Measurements from ENCODE around the gene SEMA4D. TPM values are rescaled to one million over a fixed set of nuclear protein-coding genes. Genes with fewer than 3 reads are reported as not detected.

Gene SEMA4D
- total RNA-seq, 2 donors from 2014 or later = 42.8 to 51.0 TPM

- Mint-ChIP-seq H3K9me3 (no peaks in the 10 kb centered on the region), H3K27me3 (ENCODE audit: insufficient read depth) (no peaks in the 10 kb centered on the region), H3K36me3 (ENCODE audit: low read depth) (peaks cover 86% of the 10 kb centered on the region), H3K4me1 (no peaks in the 10 kb centered on the region), H3K27ac (no peak overlapping the region), H3K4me3 (no peak overlapping the region)
- Histone ChIP-seq H3K27ac (ENCODE audit: low read depth, low read length) (no peak overlapping the region), H3K36me3 (ENCODE audit: control insufficient read depth, insufficient read depth, low read length) (peaks cover 73% of the 10 kb centered on the region), H3K27me3 (ENCODE audit: control insufficient read depth, insufficient read depth, low read length, poor library complexity, severe bottlenecking) (no peaks in the 10 kb centered on the region), H3K4me3 (ENCODE audit: low read length) (no peak overlapping the region), H3K9ac (ENCODE audit: extremely low read depth, low read length, poor library complexity, severe bottlenecking) (no peak overlapping the region), H3K9me3 (ENCODE audit: control insufficient read depth, low read length) (no peaks in the 10 kb centered on the region), H3K4me1 (ENCODE audit: control insufficient read depth, insufficient read depth, low read length) (no peaks in the 10 kb centered on the region)
- no peak for DNase-seq
- WGBS, 2 experiments (ENCODE audit: insufficient coverage in 1 of 2, insufficient read length in 1 of 2) = 91 to 93% methylated on average over 5 to 6 of the region's 6 CpGs
- TF ChIP-seq CTCF (conservative IDR thresholded peaks at IDR 0.05) = no peak
Measured at GRCh38 chr9:89349607-89350006, 148.3 kb downstream of the SEMA4D start.

GRCh38 chr9:89347651-89348050, 150.3 kb downstream of the SEMA4D start:
- no peaks in the 10 kb centered on the region for H3K4me1 ChIP-seq (ENCODE audit: control insufficient read depth, insufficient read depth, low read length)
- Mint-ChIP-seq H3K4me1 (no peaks in the 10 kb centered on the region), H3K27ac (no peak overlapping the region), H3K9me3 (no peaks in the 10 kb centered on the region), H3K36me3 (ENCODE audit: low read depth) (peaks cover 88% of the 10 kb centered on the region), H3K27me3 (ENCODE audit: insufficient read depth) (no peaks in the 10 kb centered on the region), H3K4me3 (no peak overlapping the region)
- H3K9me3 ChIP-seq (ENCODE audit: control insufficient read depth, low read length) = no peaks in the 10 kb centered on the region
- TF ChIP-seq CTCF (conservative IDR thresholded peaks at IDR 0.05) = no peak
- DNase-seq = no peak
- H3K36me3 ChIP-seq (ENCODE audit: control insufficient read depth, insufficient read depth, low read length) = peaks cover 63% of the 10 kb centered on the region
- no peak overlapping the region for H3K4me3 ChIP-seq (ENCODE audit: low read length)
- no peaks in the 10 kb centered on the region for H3K27me3 ChIP-seq (ENCODE audit: control insufficient read depth, insufficient read depth, low read length, poor library complexity, severe bottlenecking)
- H3K9ac ChIP-seq (ENCODE audit: extremely low read depth, low read length, poor library complexity, severe bottlenecking) = no peak overlapping the region
- 92 to 100% methylated on average over 3 to 5 of the region's 5 CpGs for WGBS, 2 experiments (ENCODE audit: insufficient coverage in 1 of 2, insufficient read length in 1 of 2)
- no peak overlapping the region for H3K27ac ChIP-seq (ENCODE audit: low read depth, low read length)

- Mint-ChIP-seq H3K36me3 (ENCODE audit: low read depth) (peaks cover 89% of the 10 kb centered on the region), H3K9me3 (no peaks in the 10 kb centered on the region), H3K4me1 (no peaks in the 10 kb centered on the region), H3K4me3 (no peak overlapping the region), H3K27ac (no peak overlapping the region), H3K27me3 (ENCODE audit: insufficient read depth) (no peaks in the 10 kb centered on the region)
- Histone ChIP-seq H3K27ac (ENCODE audit: low read depth, low read length) (no peak overlapping the region), H3K36me3 (ENCODE audit: control insufficient read depth, insufficient read depth, low read length) (peaks cover 64% of the 10 kb centered on the region), H3K9me3 (ENCODE audit: control insufficient read depth, low read length) (no peaks in the 10 kb centered on the region), H3K4me3 (ENCODE audit: low read length) (no peak overlapping the region), H3K4me1 (ENCODE audit: control insufficient read depth, insufficient read depth, low read length) (no peaks in the 10 kb centered on the region), H3K9ac (ENCODE audit: extremely low read depth, low read length, poor library complexity, severe bottlenecking) (no peak overlapping the region), H3K27me3 (ENCODE audit: control insufficient read depth, insufficient read depth, low read length, poor library complexity, severe bottlenecking) (no peaks in the 10 kb centered on the region)
- TF ChIP-seq CTCF (conservative IDR thresholded peaks at IDR 0.05) = no peak
- DNase-seq = no peak
- 95% methylated on average over 7 to 9 of the region's 9 CpGs for WGBS, 2 experiments (ENCODE audit: insufficient coverage in 1 of 2, insufficient read length in 1 of 2)
Measured at GRCh38 chr9:89346696-89347095, 151.2 kb downstream of the SEMA4D start.

All from endodermal cell (in vitro differentiated cells).